Fibroblast of lung (primary cell): ENCODE results near the gene CRACDL. TPM values are rescaled to one million over a fixed set of nuclear protein-coding genes. Genes with fewer than 3 reads are reported as not detected.
A peak's percentile ranks its signal among the peaks of the same experiment; 100 is the strongest.

ENCODE experiments used
- DNase-seq, 2 donors: peaks; one replicate each; pipeline versions ENCODE4 v3.0.0 to v3.0.0-alpha.2; 2010; ENCODE audit warnings: low read depth in 2 of 2
- H2AFZ ChIP-seq: 2 replicates; pipeline ENCODE4 v1.5.1; 2012; ENCODE audit warnings: low read length, control low read depth, inconsistent platforms
- H3K27ac ChIP-seq: 2 replicates; pipeline ENCODE4 v1.5.1; 2011; ENCODE audit warnings: low read length, control low read depth; ENCODE audit not compliant: insufficient read depth
- H3K27me3 ChIP-seq: 2 replicates; pipeline ENCODE4 v1.5.1; 2011; ENCODE audit warnings: mild to moderate bottlenecking, low read length; ENCODE audit not compliant: control insufficient read depth, insufficient read depth
- H3K36me3 ChIP-seq: 2 replicates; pipeline ENCODE4 v1.5.1; 2011; ENCODE audit warnings: low read length; ENCODE audit not compliant: control insufficient read depth, insufficient read depth
- H3K4me1 ChIP-seq: 2 replicates; pipeline ENCODE4 v1.5.1; 2011; ENCODE audit warnings: low read length; ENCODE audit not compliant: control insufficient read depth, insufficient read depth; ENCODE audit errors: extremely low read depth
- H3K4me2 ChIP-seq: 2 replicates; pipeline ENCODE4 v1.5.1; 2011; ENCODE audit warnings: low read length, control low read depth; ENCODE audit not compliant: insufficient read depth; ENCODE audit errors: extremely low read depth
- H3K4me3 ChIP-seq, 4 experiments: fragments of 200-600 bp in 1 of 4; sonication (generic) in 1 of 4; replicated peaks in 1 of 4; 2 replicates each; pipeline ENCODE4 v1.5.1; 2011 to 2016; ENCODE audit warnings: low read length in 4 of 4, low read depth in 3 of 4, mild to moderate bottlenecking in 3 of 4, control low read depth in 2 of 4, inconsistent platforms in 1 of 4, mixed read lengths in 1 of 4; ENCODE audit not compliant: insufficient read depth in 1 of 4; ENCODE audit errors: control extremely low read depth in 1 of 4
- H3K79me2 ChIP-seq: 2 replicates; pipeline ENCODE4 v1.5.1; 2012; ENCODE audit warnings: mild to moderate bottlenecking, low read length, inconsistent platforms; ENCODE audit not compliant: control insufficient read depth, insufficient read depth
- H3K9ac ChIP-seq: 2 replicates; pipeline ENCODE4 v1.5.1; 2011; ENCODE audit warnings: mild to moderate bottlenecking, low read length, control low read depth; ENCODE audit not compliant: insufficient read depth
- H3K9me3 ChIP-seq: 2 replicates; pipeline ENCODE4 v1.5.1; 2012; ENCODE audit warnings: low read depth, low read length; ENCODE audit not compliant: control insufficient read depth, insufficient read depth
- H4K20me1 ChIP-seq: 2 replicates; pipeline ENCODE4 v1.5.1; 2011; ENCODE audit warnings: low read length; ENCODE audit not compliant: control insufficient read depth, insufficient read depth; ENCODE audit errors: extremely low read depth
- EZH2 ChIP-seq: IDR thresholded peaks from 2 replicates; pipeline ENCODE4 v1.5.1; 2012; ENCODE audit warnings: low read length, control low read depth, mild to moderate bottlenecking; ENCODE audit errors: missing control alignments
- polyA plus RNA-seq, 2 donors: library from polyadenylated mRNA; depleted of rRNA in 1 of 2; stranded (reverse) in 1 of 2; unstranded in 1 of 2; fragments of >200 nt; gene quantifications; 2 replicates each; pipeline ENCODE4 v1.2.1, GENCODE V29; 2011 to 2012; ENCODE audit warnings: missing spikeins in 1 of 2
- total RNA-seq: library from RNA; depleted of rRNA; stranded (reverse); fragments of >200 nt; gene quantifications from 2 replicates; pipeline ENCODE4 v1.2.1, GENCODE V29; 2014
- TF ChIP-seq, protein P1 (sequence below), 2 donors: IDR thresholded peaks in 1 of 2; conservative IDR thresholded peaks in 1 of 2; 1 replicate in 1 of 2; 2 replicates in 1 of 2; pipeline ENCODE4 v1.5.1; 2011 to 2012; ENCODE audit warnings: low read length in 2 of 2, control low read depth in 1 of 2, inconsistent platforms in 1 of 2, low read depth in 1 of 2, mild to moderate bottlenecking in 1 of 2

Gene CRACDL
- total and polyA plus RNA-seq, 2 donors (not counting 1 experiment from before 2014, with no cell fraction given) = not detected

DNA sequence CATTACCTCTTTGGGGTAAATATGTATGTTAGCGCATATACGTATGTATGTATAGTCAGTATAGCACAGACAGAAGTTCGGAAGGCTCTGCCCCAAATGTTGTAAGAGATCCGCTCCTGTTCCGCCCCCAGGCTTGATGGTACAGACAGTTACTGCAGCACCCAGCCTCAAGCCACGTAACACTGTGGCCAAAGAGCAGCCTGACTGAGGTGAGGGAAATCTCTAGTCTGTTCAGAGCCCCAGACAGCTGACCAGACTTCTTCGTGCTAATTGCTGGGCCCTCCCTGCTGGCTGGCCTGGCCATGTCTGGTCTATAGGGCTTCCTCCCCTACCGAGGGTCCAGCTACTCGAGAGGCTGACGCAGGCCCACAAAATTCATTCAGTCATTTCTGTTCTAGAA lies 7.8 kb downstream of the CRACDL start:
- Histone ChIP-seq H3K79me2 (no peaks in the 10 kb centered on the region), H3K4me3 (no peak overlapping the region)

GRCh38 chr2:98927027-98927426 lies 9.0 kb downstream of the CRACDL start:
- Histone ChIP-seq H3K9me3 (no peaks in the 10 kb centered on the region), H3K4me2 (no peak overlapping the region), H3K27ac (no peak overlapping the region), H3K36me3 (no peaks in the 10 kb centered on the region), H4K20me1 (no peaks in the 10 kb centered on the region), H2AFZ (no peak overlapping the region), H3K4me1 (no peaks in the 10 kb centered on the region), H3K27me3 (no peaks in the 10 kb centered on the region), H3K9ac (no peak overlapping the region), H3K4me3 (no peak overlapping the region), H3K79me2 (no peaks in the 10 kb centered on the region)
- no peak for TF ChIP-seq EZH2
- TF ChIP-seq, protein P1, sequence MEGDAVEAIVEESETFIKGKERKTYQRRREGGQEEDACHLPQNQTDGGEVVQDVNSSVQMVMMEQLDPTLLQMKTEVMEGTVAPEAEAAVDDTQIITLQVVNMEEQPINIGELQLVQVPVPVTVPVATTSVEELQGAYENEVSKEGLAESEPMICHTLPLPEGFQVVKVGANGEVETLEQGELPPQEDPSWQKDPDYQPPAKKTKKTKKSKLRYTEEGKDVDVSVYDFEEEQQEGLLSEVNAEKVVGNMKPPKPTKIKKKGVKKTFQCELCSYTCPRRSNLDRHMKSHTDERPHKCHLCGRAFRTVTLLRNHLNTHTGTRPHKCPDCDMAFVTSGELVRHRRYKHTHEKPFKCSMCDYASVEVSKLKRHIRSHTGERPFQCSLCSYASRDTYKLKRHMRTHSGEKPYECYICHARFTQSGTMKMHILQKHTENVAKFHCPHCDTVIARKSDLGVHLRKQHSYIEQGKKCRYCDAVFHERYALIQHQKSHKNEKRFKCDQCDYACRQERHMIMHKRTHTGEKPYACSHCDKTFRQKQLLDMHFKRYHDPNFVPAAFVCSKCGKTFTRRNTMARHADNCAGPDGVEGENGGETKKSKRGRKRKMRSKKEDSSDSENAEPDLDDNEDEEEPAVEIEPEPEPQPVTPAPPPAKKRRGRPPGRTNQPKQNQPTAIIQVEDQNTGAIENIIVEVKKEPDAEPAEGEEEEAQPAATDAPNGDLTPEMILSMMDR (conservative IDR thresholded peaks at IDR 0.05 in 1 of 2, IDR thresholded peaks at IDR 0.05 in 1 of 2; ENCODE audit: low read depth in 1 of 2, low read length in 2 of 2) = no peak
- DNase-seq = no peak

More for the DNA sequence above, 7.8 kb downstream of the CRACDL start:
- H2AFZ ChIP-seq = no peak overlapping the region
- no peak overlapping the region for H3K9ac ChIP-seq
- DNase-seq = no peak
- H3K4me1 ChIP-seq = no peaks in the 10 kb centered on the region
- no peak overlapping the region for H3K27ac ChIP-seq
- TF ChIP-seq, protein P1 (conservative IDR thresholded peaks at IDR 0.05 in 1 of 2, IDR thresholded peaks at IDR 0.05 in 1 of 2; ENCODE audit: low read depth in 1 of 2, low read length in 2 of 2) = no peak
- no peak for TF ChIP-seq EZH2
- H4K20me1 ChIP-seq = no peaks in the 10 kb centered on the region
- H3K36me3 ChIP-seq = no peaks in the 10 kb centered on the region
- no peaks in the 10 kb centered on the region for H3K9me3 ChIP-seq
- H3K4me2 ChIP-seq = no peak overlapping the region
- H3K27me3 ChIP-seq = no peaks in the 10 kb centered on the region

DNA sequence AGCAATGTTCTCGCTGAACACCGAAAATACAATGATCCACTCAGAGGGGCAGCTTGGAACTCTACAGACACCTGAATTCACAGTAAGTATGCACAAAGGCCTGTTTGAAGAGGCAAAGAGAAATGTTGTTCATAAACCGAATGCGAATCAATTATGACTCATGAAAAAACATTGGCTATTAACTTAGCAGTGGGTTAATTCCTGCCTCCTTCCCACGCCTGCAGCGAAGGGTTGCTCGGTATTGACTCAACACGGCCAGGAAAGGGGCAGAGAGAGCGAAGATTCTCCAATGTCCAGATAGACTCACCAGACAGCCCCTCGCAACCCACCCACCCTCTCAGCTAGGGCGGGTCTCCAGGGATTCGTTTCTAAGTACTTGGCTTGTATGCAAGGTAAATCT lies 9.4 kb downstream of the CRACDL start:
- Histone ChIP-seq H3K9me3 (no peaks in the 10 kb centered on the region), H3K9ac (no peak overlapping the region), H3K27ac (no peak overlapping the region), H3K36me3 (no peaks in the 10 kb centered on the region), H3K27me3 (no peaks in the 10 kb centered on the region), H3K4me2 (no peak overlapping the region), H3K79me2 (no peaks in the 10 kb centered on the region), H4K20me1 (no peaks in the 10 kb centered on the region), H2AFZ (no peak overlapping the region), H3K4me1 (no peaks in the 10 kb centered on the region), H3K4me3 (no peak overlapping the region)
- no peak for TF ChIP-seq EZH2
- TF ChIP-seq, protein P1 (conservative IDR thresholded peaks at IDR 0.05 in 1 of 2, IDR thresholded peaks at IDR 0.05 in 1 of 2; ENCODE audit: low read depth in 1 of 2, low read length in 2 of 2) = no peak
- peak in 1 of 2 donors; percentile 67 for DNase-seq
